A549 (cell line): ENCODE data around the gene MYO9A.

Experiments used
- CTCF ChIP-seq: fragments of >200 bp; sonication (Bioruptor Twin); formaldehyde crosslinking; IDR thresholded peaks from 3 replicates; pipeline ENCODE4 v1.5.1; 2016
- EP300 ChIP-seq, 2 experiments: fragments of >200 bp; sonication (Bioruptor Twin); formaldehyde crosslinking; IDR thresholded peaks; 2 replicates in 1 of 2; 3 replicates in 1 of 2; pipeline ENCODE4 v1.6.1; 2016 to 2017
- FOSB ChIP-seq: fragments of 250-450 bp; sonication (Bioruptor Pico); IDR thresholded peaks from 2 replicates; pipeline ENCODE4 v1.5.0; 2020; ENCODE audit warnings: mild to moderate bottlenecking, moderate library complexity
- HDAC2 ChIP-seq: fragments of 200-600 bp; sonication (generic); IDR thresholded peaks from 2 replicates; pipeline ENCODE4 v1.6.1; 2016
- MYC ChIP-seq: IDR thresholded peaks from 2 replicates; pipeline ENCODE4 v1.6.1; 2012; ENCODE audit warnings: mild to moderate bottlenecking, inconsistent platforms, low read length, improper control_type of control experiment, borderline replicate concordance
- NFE2L2 ChIP-seq: fragments of 150-350 bp; conservative IDR thresholded peaks from 2 replicates; pipeline ENCODE4 v1.6.1; 2014; ENCODE audit warnings: low read length
- NR3C1 ChIP-seq: fragments of >200 bp; sonication (Bioruptor Twin); formaldehyde crosslinking; IDR thresholded peaks from 3 replicates; pipeline ENCODE4 v1.6.1; 2017
- POLR2A ChIP-seq: IDR thresholded peaks from 2 replicates; pipeline ENCODE4 v1.6.1; 2012; ENCODE audit warnings: mild to moderate bottlenecking, low read length
- RAD21 ChIP-seq, 2 experiments: fragments of >200 bp in 1 of 2; sonication (Bioruptor Twin) in 1 of 2; formaldehyde crosslinking in 1 of 2; IDR thresholded peaks in 1 of 2; conservative IDR thresholded peaks in 1 of 2; 2 replicates in 1 of 2; 3 replicates in 1 of 2; pipeline ENCODE4 v1.6.1; 2012 to 2018; ENCODE audit warnings: inconsistent platforms in 1 of 2
- RFX5 ChIP-seq: fragments of 450-650 bp; IDR thresholded peaks from 2 replicates; pipeline ENCODE4 v1.7.1; 2014; ENCODE audit warnings: antibody characterized with exemption, mild to moderate bottlenecking, moderate library complexity

GRCh38 chr15:71888797-71889196, 229.2 kb downstream of the MYO9A start:
- TF ChIP-seq CTCF (no peak), EP300 (IDR thresholded peaks at IDR 0.05) (no peak), NR3C1 (no peak), POLR2A (no peak), MYC (no peak), FOSB (CRISPR knock-in tag) (no peak), RAD21 (conservative IDR thresholded peaks at IDR 0.05 in 1 of 2, IDR thresholded peaks at IDR 0.05 in 1 of 2) (no peak), RFX5 (no peak), NFE2L2 (no peak), HDAC2 (no peak)
